IPS DF 6.9 (cell line): ENCODE data around the gene SPCS1.

Source experiments
- DNase-seq: peaks from one replicate; pipeline ENCODE4 v3.0.0-alpha.2; 2013; ENCODE audit warnings: low read depth, low spot score
- H3K27ac ChIP-seq: one replicate; pipeline ENCODE4 v1.5.1; 2013; ENCODE audit warnings: low read length, control low read depth
- H3K27me3 ChIP-seq: 2 replicates; pipeline ENCODE4 v1.6.1; 2013; ENCODE audit warnings: mild to moderate bottlenecking, low read length; ENCODE audit not compliant: control insufficient read depth, insufficient read depth
- H3K36me3 ChIP-seq: 2 replicates; pipeline ENCODE4 v1.6.1; 2013; ENCODE audit warnings: low read length; ENCODE audit not compliant: control insufficient read depth, insufficient read depth
- H3K4me1 ChIP-seq: 2 replicates; pipeline ENCODE4 v1.6.1; 2013; ENCODE audit warnings: low read length; ENCODE audit not compliant: control insufficient read depth, insufficient read depth
- H3K4me3 ChIP-seq: 2 replicates; pipeline ENCODE4 v1.5.1; 2013; ENCODE audit warnings: mild to moderate bottlenecking, low read length
- H3K9me3 ChIP-seq: 2 replicates; pipeline ENCODE4 v1.6.1; 2013; ENCODE audit warnings: low read length, inconsistent platforms; ENCODE audit not compliant: control insufficient read depth, insufficient read depth
- WGBS: extraction: QIAGEN DNeasy Blood & Tissue Kit; methylation state at CpG from one replicate; pipeline ENCODE4 v1.1.7; 2013; ENCODE audit warnings: mixed read lengths, missing lambda C conversion rate; ENCODE audit not compliant: insufficient read length, insufficient coverage; 5-methylcytosine and 5-hydroxymethylcytosine counted together

Gene SPCS1

GRCh38 chr3:52712291-52713212 is 6.6 kb downstream of the SPCS1 start:
- Histone ChIP-seq H3K36me3 (no peaks in the 10 kb centered on the region), H3K9me3 (no peaks in the 10 kb centered on the region), H3K27me3 (no peaks in the 10 kb centered on the region), H3K4me3 (no peak overlapping the region), H3K27ac (no peak overlapping the region), H3K4me1 (peaks cover 2% of the 10 kb centered on the region; the same call in 1 of the 2 replicates)
- DNase-seq, result no peak
- WGBS, result no CpG with 5 or more reads among the region's 17 CpGs

GRCh38 chr3:52714335-52715302 is 8.7 kb downstream of the SPCS1 start:
- no CpG with 5 or more reads among the region's 39 CpGs for WGBS
- DNase-seq, result peak; percentile 84
- Histone ChIP-seq H3K36me3 (no peaks in the 10 kb centered on the region; the same call in 1 of the 2 replicates), H3K27me3 (no peaks in the 10 kb centered on the region), H3K4me3 (peak overlapping the region; percentile 44; the same call in 1 of the 2 replicates), H3K4me1 (peaks cover 2% of the 10 kb centered on the region; the same call in 1 of the 2 replicates), H3K27ac (no peak overlapping the region), H3K9me3 (no peaks in the 10 kb centered on the region)

GRCh38 chr3:52715714-52716305 is 9.9 kb downstream of the SPCS1 start:
- no peaks in the 10 kb centered on the region for H3K9me3 ChIP-seq
- H3K27me3 ChIP-seq, result no peaks in the 10 kb centered on the region
- H3K36me3 ChIP-seq, result no peaks in the 10 kb centered on the region; the same call in 1 of the 2 replicates
- H3K27ac ChIP-seq, result no peak overlapping the region
- no peak overlapping the region for H3K4me3 ChIP-seq
- peaks cover 2% of the 10 kb centered on the region; the same call in 1 of the 2 replicates for H3K4me1 ChIP-seq
- no CpG with 5 or more reads among the region's 11 CpGs for WGBS
- DNase-seq, result no peak

- Histone ChIP-seq H3K9me3 (no peaks in the 10 kb centered on the region), H3K27ac (no peak overlapping the region), H3K27me3 (no peaks in the 10 kb centered on the region), H3K4me3 (no peak overlapping the region), H3K36me3 (no peaks in the 10 kb centered on the region; the same call in 1 of the 2 replicates), H3K4me1 (peaks cover 2% of the 10 kb centered on the region; the same call in 1 of the 2 replicates)
- DNase-seq, result no peak
These were observed 13.7 kb downstream of the SPCS1 start for GRCh38 chr3:52719618-52720017.

- Histone ChIP-seq H3K4me1 (no peaks in the 10 kb centered on the region), H3K27me3 (no peaks in the 10 kb centered on the region), H3K9me3 (no peaks in the 10 kb centered on the region), H3K4me3 (no peak overlapping the region), H3K36me3 (no peaks in the 10 kb centered on the region; the same call in 1 of the 2 replicates), H3K27ac (no peak overlapping the region)
- WGBS, result no CpG with 5 or more reads among the region's 6 CpGs
- no peak for DNase-seq
These were observed 15.3 kb downstream of the SPCS1 start for GRCh38 chr3:52721002-52721729.

- no peak overlapping the region for H3K4me3 ChIP-seq
- no peaks in the 10 kb centered on the region for H3K9me3 ChIP-seq
- H3K36me3 ChIP-seq, result no peaks in the 10 kb centered on the region; the same call in 1 of the 2 replicates
- no peak overlapping the region for H3K27ac ChIP-seq
- no peak for DNase-seq
- WGBS, result no CpG with 5 or more reads among the region's 1 CpG
- H3K4me1 ChIP-seq, result no peaks in the 10 kb centered on the region
- H3K27me3 ChIP-seq, result no peaks in the 10 kb centered on the region
These were observed 15.8 kb downstream of the SPCS1 start for GRCh38 chr3:52721730-52722008.

GRCh38 chr3:52722491-52722890 is 16.6 kb downstream of the SPCS1 start:
- DNase-seq, result no peak
- no CpG with 5 or more reads among the region's 7 CpGs for WGBS
- no peak overlapping the region for H3K27ac ChIP-seq
- H3K9me3 ChIP-seq, result no peaks in the 10 kb centered on the region
- H3K36me3 ChIP-seq, result no peaks in the 10 kb centered on the region; the same call in 1 of the 2 replicates
- H3K4me1 ChIP-seq, result no peaks in the 10 kb centered on the region
- H3K4me3 ChIP-seq, result no peak overlapping the region
- no peaks in the 10 kb centered on the region for H3K27me3 ChIP-seq

GRCh38 chr3:52723935-52724334 is 18.0 kb downstream of the SPCS1 start:
- DNase-seq, result no peak
- WGBS, result no CpG with 5 or more reads among the region's 5 CpGs
- no peak overlapping the region for H3K4me3 ChIP-seq
- H3K9me3 ChIP-seq, result no peaks in the 10 kb centered on the region
- H3K36me3 ChIP-seq, result no peaks in the 10 kb centered on the region; the same call in 1 of the 2 replicates
- H3K27me3 ChIP-seq, result no peaks in the 10 kb centered on the region
- no peak overlapping the region for H3K27ac ChIP-seq
- H3K4me1 ChIP-seq, result no peaks in the 10 kb centered on the region

GRCh38 chr3:52724511-52724910 is 18.6 kb downstream of the SPCS1 start:
- H3K27me3 ChIP-seq, result no peaks in the 10 kb centered on the region
- H3K9me3 ChIP-seq, result no peaks in the 10 kb centered on the region
- no peak overlapping the region for H3K27ac ChIP-seq
- DNase-seq, result no peak
- H3K4me1 ChIP-seq, result no peaks in the 10 kb centered on the region
- no CpG with 5 or more reads among the region's 1 CpG for WGBS
- no peak overlapping the region for H3K4me3 ChIP-seq
- H3K36me3 ChIP-seq, result no peaks in the 10 kb centered on the region
